ENCODE results near the gene XIRP2.

XIRP2 gene

DNA sequence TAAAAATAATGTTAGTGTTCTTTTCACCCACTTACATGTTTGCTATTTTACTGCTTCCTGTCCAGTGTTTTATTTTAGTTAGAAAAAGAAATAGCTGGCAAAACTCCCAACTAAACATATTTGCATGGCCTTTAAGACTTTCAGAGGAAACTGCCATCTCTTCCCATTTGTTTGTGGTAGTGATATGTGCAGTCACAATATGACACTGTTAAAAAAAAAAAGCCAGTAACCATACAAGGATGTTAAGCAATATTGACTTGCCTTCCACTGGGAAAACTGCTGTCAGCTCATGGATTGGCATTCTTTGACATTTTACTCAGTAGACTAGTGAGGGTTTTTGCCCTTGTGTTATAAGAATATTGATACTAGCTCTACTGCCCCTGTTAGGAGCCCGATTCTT lies 29.1 kb downstream of the XIRP2 start:
- Histone ChIP-seq H3K27me3 (no peaks in the 10 kb centered on the region), H3K4me3 (ENCODE audit: low read depth in 1 of 2, low read length in 1 of 2) (no peak overlapping the region), H3K27ac (no peak overlapping the region), H3K4me1 (ENCODE audit: control insufficient read depth in 1 of 2, insufficient read depth in 1 of 2, low read depth in 1 of 2, low read length in 1 of 2) (no peaks in the 10 kb centered on the region), H3K36me3 (no peaks in the 10 kb centered on the region), H3K9me3 (no peaks in the 10 kb centered on the region)
- TF ChIP-seq, protein P1, sequence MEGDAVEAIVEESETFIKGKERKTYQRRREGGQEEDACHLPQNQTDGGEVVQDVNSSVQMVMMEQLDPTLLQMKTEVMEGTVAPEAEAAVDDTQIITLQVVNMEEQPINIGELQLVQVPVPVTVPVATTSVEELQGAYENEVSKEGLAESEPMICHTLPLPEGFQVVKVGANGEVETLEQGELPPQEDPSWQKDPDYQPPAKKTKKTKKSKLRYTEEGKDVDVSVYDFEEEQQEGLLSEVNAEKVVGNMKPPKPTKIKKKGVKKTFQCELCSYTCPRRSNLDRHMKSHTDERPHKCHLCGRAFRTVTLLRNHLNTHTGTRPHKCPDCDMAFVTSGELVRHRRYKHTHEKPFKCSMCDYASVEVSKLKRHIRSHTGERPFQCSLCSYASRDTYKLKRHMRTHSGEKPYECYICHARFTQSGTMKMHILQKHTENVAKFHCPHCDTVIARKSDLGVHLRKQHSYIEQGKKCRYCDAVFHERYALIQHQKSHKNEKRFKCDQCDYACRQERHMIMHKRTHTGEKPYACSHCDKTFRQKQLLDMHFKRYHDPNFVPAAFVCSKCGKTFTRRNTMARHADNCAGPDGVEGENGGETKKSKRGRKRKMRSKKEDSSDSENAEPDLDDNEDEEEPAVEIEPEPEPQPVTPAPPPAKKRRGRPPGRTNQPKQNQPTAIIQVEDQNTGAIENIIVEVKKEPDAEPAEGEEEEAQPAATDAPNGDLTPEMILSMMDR (IDR thresholded peaks at IDR 0.05), result no peak

GRCh38 chr2:166921261-166921896 lies 33.1 kb downstream of the XIRP2 start:
- H3K27me3 ChIP-seq, result no peaks in the 10 kb centered on the region
- no peaks in the 10 kb centered on the region for H3K36me3 ChIP-seq
- TF ChIP-seq, protein P1 (IDR thresholded peaks at IDR 0.05), result no peak
- no peak overlapping the region for H3K27ac ChIP-seq
- no peaks in the 10 kb centered on the region for H3K4me1 ChIP-seq (ENCODE audit: control insufficient read depth in 1 of 2, insufficient read depth in 1 of 2, low read depth in 1 of 2, low read length in 1 of 2)
- H3K9me3 ChIP-seq, result no peaks in the 10 kb centered on the region
- H3K4me3 ChIP-seq (ENCODE audit: low read depth in 1 of 2, low read length in 1 of 2), result no peak overlapping the region

GRCh38 chr2:166924967-166925366 lies 36.7 kb downstream of the XIRP2 start:
- Histone ChIP-seq H3K4me3 (ENCODE audit: low read depth in 1 of 2, low read length in 1 of 2) (no peak overlapping the region), H3K4me1 (ENCODE audit: control insufficient read depth in 1 of 2, insufficient read depth in 1 of 2, low read depth in 1 of 2, low read length in 1 of 2) (no peaks in the 10 kb centered on the region), H3K36me3 (no peaks in the 10 kb centered on the region), H3K27ac (no peak overlapping the region), H3K9me3 (no peaks in the 10 kb centered on the region), H3K27me3 (no peaks in the 10 kb centered on the region)
- TF ChIP-seq, protein P1 (IDR thresholded peaks at IDR 0.05), result no peak

- Histone ChIP-seq H3K27ac (no peak overlapping the region), H3K36me3 (no peaks in the 10 kb centered on the region), H3K9me3 (no peaks in the 10 kb centered on the region), H3K4me3 (ENCODE audit: low read depth in 1 of 2, low read length in 1 of 2) (no peak overlapping the region), H3K27me3 (no peaks in the 10 kb centered on the region), H3K4me1 (ENCODE audit: control insufficient read depth in 1 of 2, insufficient read depth in 1 of 2, low read depth in 1 of 2, low read length in 1 of 2) (no peaks in the 10 kb centered on the region)
- TF ChIP-seq, protein P1 (IDR thresholded peaks at IDR 0.05), result no peak
Measured at GRCh38 chr2:166926657-166927056, 38.4 kb downstream of the XIRP2 start.

- H3K27me3 ChIP-seq, result no peaks in the 10 kb centered on the region
- TF ChIP-seq, protein P1 (IDR thresholded peaks at IDR 0.05), result no peak
- no peak overlapping the region for H3K27ac ChIP-seq
- no peaks in the 10 kb centered on the region for H3K36me3 ChIP-seq
- H3K9me3 ChIP-seq, result no peaks in the 10 kb centered on the region
- H3K4me1 ChIP-seq (ENCODE audit: control insufficient read depth in 1 of 2, insufficient read depth in 1 of 2, low read depth in 1 of 2, low read length in 1 of 2), result no peaks in the 10 kb centered on the region
- H3K4me3 ChIP-seq (ENCODE audit: low read depth in 1 of 2, low read length in 1 of 2), result no peak overlapping the region
Measured at GRCh38 chr2:166932032-166932431, 43.8 kb downstream of the XIRP2 start.

All from neutrophil (primary cell).